GM21526 (cell line): Measurements from ENCODE around the gene HLA-DOB.

Experiments
- ATAC-seq: cut with Tn5 transposase; IDR thresholded peaks from one replicate; pipeline ENCODE4 v1.9.1; 2021; ENCODE audit warnings: moderate library complexity; ENCODE audit not compliant: unreplicated experiment, low FRiP score

The HLA-DOB gene

GRCh38 chr6:32843979-32844838 lies 27.4 kb upstream of the HLA-DOB start, which contains the start of gene PSMB8:
TSS of gene PSMB8 (minus strand) at chr6:32844047. CDS start at chr6:32843996, 51 bp downstream.
- peak; percentile 61 for ATAC-seq

GRCh38 chr6:32843331-32843978 lies 26.7 kb upstream of the HLA-DOB start:
- no peak for ATAC-seq

- ATAC-seq = no peak
These were observed 25.9 kb upstream of the HLA-DOB start for GRCh38 chr6:32842690-32843089.

GRCh38 chr6:32842021-32842650 lies 25.3 kb upstream of the HLA-DOB start:
- ATAC-seq = no peak

GRCh38 chr6:32840604-32841246 lies 23.9 kb upstream of the HLA-DOB start:
- no peak for ATAC-seq

- ATAC-seq = no peak
These were observed 22.6 kb upstream of the HLA-DOB start for GRCh38 chr6:32839356-32839755.

- ATAC-seq = peak; percentile 64
These were observed 21.5 kb upstream of the HLA-DOB start, which contains the start of gene TAP2 for GRCh38 chr6:32838114-32838958. TSS of gene TAP2 (minus strand) at chr6:32838739. CDS start at chr6:32838233, 506 bp downstream.

GRCh38 chr6:32837651-32838113 lies 20.9 kb upstream of the HLA-DOB start:
- ATAC-seq = no peak

- no peak for ATAC-seq
These were observed 20.1 kb upstream of the HLA-DOB start for GRCh38 chr6:32836873-32837272.

GRCh38 chr6:32835167-32835893 lies 18.5 kb upstream of the HLA-DOB start:
- ATAC-seq = no peak

GRCh38 chr6:32833664-32834063 lies 16.9 kb upstream of the HLA-DOB start:
- ATAC-seq = no peak

GRCh38 chr6:32832535-32832934 lies 15.7 kb upstream of the HLA-DOB start:
- no peak for ATAC-seq

GRCh38 chr6:32830936-32831335 lies 14.1 kb upstream of the HLA-DOB start:
- no peak for ATAC-seq

- ATAC-seq = no peak
These were observed 13.2 kb upstream of the HLA-DOB start for GRCh38 chr6:32830017-32830416.

GRCh38 chr6:32829495-32829894 lies 12.7 kb upstream of the HLA-DOB start:
- ATAC-seq = no peak

- no peak for ATAC-seq
These were observed 10.2 kb upstream of the HLA-DOB start for GRCh38 chr6:32827025-32827424.

- no peak for ATAC-seq
These were observed 9.2 kb upstream of the HLA-DOB start for GRCh38 chr6:32825966-32826365.

GRCh38 chr6:32819729-32820128 lies 2.9 kb upstream of the HLA-DOB start:
- no peak for ATAC-seq

- ATAC-seq = no peak
These were observed 2.1 kb upstream of the HLA-DOB start for GRCh38 chr6:32818867-32819266.
